Measurements from ENCODE around the gene DPCD.
"Not testable (repeated sequence)": the region's sequence is repeated elsewhere in the genome, so short reads cannot be mapped to it uniquely, and the experiment has no call there.

The DPCD gene

DNA sequence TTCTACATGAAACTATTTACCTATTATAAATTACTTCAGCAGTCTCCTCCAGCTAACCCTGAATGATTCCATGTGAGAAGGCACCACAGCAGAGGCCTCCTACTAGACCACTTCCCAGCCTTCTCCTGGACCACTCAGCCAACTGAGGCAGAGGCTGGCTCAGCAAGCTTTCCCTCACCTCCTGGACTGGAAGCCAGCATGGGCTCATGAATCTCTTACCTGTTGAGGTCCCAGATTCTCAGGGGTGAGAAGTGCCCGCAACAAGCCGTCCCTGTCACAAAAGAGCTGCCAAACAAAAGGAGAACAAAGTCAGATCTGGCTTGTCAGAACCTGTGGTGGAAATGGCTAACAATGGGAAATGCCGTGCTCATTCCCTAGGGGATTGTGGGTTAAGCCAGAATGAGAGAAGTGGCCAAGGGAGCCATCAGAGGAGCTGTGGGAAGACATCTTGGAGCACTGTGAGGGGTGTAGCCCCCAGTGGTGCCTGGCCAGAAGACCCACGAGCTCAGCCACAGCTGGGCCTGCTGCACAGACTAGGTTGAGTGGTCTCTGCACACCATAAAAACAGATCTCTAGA lies 36.5 kb downstream of the DPCD start:
- DNase-seq: no peak

DNA sequence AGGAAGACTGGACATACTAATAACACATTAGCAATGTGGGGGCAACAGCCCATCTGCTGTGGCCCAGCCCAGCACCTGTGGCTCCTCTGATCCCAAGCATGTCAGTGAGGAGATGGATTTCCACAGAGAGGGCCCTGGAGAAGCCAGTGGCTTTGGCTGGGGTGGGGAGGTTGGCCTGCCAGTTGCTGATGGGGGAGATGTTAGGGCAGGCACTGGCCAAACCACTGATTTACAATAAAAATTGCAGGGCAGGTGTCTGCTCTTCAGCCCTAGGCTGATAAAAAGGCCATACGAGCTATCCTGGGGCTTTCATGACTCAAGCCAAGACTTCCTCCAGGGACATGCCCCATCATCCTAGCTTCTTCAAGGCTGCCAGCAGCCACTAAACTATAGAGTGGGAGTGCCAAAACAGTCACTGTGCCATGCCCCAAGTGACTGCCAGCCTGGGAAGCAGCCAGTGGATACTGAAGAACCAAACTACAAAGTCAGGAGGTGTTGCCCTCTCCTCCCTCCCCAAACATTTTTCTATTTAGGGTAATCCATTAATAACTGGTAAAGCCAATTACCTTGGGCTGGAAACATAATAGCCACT lies 37.8 kb downstream of the DPCD start:
- DNase-seq: no peak

DNA sequence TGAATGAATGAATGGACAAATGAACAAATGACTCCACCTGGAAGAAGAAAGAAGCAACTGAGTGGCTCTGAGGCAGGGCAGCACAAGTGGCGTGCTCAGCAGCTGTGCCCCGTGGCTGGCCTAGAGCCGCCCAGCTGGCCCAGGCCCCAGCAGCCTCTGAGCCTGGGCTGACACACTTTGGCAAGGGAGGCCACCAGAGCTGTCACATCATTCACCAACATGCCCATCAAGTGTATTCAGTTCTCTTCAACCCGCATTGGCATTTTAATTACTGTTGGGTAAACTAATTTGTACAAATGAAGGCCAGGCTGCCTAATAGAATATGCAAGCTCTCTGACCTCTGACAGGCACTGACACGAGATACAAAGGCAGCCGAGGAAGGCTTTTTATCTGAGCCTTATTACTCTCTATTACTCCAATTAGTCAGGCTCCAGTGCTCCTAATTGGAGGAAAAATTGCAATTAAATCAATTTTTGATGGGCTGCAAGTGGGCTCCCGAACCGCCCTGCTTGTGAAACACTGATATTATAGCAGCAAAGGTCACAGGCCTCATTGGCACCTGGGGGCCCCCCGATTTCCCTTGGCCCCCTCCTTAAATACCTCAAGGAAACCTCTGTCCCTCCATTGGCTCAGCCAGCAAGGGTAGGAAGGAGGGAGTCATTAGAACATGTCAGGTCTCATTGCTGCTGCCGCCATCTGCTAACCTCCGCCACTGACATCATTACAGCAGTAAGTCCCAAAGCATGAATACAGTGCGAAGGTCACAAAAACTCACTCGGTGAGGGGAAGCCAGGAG lies 41.9 kb downstream of the DPCD start:
- DNase-seq: no peak

DNA sequence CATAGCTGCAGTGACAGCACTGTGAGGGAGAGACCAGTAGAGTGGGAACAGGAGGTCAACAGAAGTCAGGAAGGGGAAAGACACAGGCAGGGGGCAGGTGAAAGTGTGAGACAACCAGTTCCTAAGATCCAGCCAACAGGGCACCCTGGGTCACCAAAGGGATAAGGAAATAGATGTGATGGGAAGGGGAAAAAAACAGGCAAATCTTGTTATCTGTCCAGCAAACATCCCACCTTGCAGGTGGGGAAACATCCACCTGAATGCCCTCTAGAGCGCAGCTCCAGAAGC lies 42.5 kb downstream of the DPCD start:
- DNase-seq: no peak

DNA sequence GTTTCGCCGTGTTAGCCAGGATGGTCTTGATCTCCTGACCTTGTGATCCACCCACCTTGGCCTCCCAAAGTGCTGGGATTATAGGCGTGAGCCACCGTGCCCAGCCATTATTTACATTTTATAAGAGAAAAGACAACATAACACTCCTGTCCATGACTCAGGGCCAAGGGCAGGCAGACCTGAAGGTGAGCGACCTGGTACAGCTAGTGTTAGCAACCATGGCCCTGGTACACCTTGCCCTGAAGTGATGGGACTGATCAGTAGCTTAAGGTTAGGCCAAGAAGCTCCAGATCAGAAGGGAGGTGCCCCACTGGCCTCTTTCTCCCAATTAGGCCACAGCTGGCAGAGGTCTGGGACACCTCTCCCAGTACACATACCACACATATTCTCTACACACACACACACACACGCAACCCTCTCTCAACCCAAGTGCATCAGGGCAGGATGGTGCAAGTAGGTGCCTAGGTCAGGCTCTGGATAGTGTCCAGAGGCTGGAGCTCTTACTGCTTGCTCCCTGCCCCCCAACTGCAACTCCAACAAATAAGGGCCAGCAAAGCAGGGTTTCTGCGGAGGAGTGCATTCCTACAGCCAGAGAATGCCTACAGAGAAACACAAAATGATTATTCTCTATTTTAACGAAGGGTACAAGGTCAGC lies 43.8 kb downstream of the DPCD start:
- no peak for DNase-seq

DNA sequence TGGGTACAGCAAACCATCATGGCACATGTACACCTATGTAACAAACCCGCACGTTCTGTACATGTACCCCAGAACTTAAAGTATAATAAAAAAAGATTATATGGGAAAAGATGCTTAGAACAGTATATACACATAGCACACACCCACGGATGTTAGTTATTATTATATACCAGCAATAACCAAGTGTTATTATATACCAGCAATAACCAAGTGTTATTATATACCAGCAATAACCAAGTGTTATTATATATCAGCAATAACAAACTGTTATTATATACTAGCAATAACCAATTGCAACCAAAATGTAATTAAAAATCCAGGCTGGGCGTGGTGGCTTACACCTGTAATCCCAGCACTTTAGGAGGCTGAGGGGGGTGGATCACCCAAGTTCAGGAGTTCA lies 45.4 kb downstream of the DPCD start:
- not testable (repeated sequence) for DNase-seq

DNA sequence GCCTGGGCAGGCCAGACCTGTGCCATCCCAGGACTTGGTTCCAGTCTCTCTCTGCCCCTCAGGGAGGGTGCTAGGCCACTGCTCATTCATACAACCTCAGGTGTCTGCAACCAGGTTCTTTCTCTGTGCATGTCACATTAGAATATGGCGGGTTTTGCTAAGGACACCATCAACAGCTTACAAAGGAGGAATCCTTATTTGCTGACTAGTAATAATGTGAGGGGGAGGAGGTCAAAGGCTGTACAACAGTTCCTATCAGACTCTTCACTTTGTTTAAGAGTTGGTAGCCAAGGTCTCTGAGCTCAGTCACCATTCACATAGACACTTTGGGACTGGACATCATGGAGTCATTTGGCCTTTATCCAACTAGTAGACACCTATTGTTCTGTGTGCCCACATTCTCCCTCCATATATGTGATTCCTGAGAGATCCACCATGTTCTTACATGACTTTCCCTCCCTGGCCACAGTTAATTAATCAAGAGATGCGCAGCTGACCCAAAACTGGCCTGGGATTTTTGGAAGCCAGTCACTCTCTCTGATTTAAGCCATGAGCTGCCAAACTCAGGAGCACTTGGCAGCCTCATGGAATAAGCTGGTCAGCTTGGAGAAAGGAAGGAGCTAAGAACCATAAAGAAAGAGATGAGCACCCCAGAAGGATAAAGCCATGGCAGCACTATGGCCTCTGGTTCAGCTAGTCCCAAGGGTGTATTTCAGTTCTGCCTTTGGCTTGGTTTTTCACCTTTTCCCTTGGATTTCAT lies 51.2 kb downstream of the DPCD start:
- DNase-seq: no peak

DNA sequence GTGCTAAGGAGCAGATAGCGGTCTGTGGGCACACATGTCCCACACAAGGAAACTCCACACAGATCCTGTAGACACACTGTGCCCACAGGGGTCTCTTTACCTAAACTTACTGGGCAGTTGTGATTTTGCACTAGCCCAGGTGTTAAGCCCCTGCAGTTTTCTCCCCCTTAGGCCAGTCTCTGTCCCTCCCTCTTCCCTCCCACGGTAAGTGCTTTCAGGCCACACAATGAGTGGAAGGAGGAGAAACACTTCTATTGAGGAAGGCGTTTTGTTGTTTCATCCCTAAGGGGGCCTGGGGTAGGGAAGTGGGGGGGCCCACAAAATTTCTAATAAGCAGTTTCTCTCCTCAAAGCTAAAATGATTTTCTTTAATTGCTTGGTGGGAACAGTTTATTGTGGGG lies 55.4 kb downstream of the DPCD start:
- no peak for DNase-seq

DNA sequence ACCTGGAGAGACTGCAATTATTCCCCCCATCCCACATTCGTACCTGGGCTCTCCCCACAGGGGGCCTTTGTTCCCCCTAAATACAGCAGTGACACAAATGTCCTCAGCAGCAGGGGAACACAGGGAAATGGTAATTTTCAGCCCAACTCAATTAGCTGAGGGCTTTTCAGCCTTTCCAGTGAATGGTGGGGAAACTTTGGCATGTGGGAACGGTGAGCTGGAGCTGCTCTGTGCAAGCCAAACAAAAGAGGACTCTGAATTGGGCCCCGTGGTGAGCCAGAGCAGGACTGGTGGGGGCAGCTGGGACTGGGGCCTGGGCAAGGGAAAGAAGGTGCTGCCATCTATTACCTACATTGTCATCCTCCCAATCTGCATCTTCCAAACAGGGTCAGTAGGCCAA lies 55.9 kb downstream of the DPCD start:
- no peak for DNase-seq

DNA sequence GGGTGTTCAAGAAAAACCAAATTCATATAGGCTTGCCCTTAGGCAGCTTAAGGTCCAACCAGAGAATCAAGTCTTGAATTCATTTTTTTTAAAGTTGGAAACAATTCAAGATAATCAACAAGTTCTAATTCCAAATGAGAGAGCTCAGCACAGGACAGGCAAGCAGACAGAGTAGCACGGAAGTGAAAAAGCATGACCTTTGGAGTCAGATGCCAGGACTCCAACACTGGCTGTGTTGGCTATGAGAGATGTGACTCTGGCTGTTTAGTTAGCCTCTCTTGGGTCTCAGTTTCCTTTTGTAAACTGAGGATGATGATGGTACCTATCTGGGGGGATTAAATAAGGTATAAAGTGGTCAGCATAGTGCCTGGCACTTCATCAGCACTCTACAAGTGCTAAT lies 57.5 kb downstream of the DPCD start:
- DNase-seq: no peak

DNA sequence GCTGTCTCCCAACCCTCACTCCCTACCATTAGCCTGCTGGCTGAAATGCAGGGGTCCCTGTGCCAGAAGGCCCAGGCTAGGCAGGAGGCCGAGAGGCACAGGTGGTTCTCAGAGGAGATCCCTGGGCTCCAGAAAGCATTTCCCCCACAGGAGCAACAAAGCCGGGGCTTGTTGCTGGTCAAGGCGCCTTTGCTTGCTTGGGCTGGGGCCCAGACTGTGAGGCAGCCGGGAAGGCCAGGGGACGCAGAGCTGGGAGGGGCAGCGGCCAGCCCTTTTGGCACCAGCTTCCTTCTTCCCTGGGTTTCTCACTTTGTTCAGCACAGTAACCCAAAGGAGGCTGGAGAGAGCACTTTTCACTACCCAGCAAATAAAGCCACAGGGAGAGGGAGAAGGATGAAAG lies 58.2 kb downstream of the DPCD start:
- no peak for DNase-seq

DNA sequence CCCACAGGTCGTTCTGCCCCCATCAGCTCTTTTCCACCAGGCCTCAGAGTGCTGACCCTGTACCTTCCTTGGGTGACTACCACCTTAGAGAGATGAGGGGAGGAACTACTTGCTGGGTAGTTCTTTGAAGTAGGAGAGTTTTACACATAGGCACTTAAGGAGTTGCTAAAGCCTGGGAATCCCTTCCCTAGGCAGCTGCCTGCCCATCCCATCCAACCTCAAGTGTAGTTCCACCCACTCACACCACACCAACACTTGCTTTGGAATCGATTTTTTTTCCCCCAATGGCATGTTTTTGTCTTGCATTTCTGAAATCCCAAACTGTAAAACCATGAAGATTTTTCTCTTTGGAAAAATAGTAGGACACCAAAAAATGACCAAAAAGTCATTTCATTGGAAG lies 59.1 kb downstream of the DPCD start:
- no peak for DNase-seq

DNA sequence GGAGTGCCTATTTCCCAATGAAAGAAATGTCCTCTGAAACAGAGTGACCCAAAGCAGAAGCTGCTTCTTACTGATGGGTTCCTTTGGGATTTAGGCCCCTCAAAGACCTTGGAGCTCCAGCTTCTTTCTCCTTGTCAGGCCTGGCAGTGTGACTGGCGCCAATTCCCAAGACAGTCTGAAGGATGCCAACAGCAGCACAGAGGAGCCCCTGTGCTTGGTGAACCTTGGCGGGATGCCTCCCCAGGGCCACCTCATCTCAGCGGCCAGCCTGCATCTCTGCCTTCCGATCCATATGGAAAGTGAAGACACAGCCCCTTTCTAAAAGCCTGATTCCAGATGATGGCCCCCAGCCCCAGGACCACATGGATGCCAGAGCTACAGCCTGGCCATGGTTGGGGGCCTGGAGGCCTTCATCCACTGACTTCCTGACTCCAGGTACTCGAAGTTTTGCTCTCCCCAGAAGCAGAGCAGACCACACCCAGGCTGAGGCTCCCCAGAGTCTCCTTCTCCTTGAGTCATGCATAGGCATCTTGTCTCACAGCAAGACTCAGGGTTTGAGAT lies 61.5 kb downstream of the DPCD start:
- no peak for DNase-seq

DNA sequence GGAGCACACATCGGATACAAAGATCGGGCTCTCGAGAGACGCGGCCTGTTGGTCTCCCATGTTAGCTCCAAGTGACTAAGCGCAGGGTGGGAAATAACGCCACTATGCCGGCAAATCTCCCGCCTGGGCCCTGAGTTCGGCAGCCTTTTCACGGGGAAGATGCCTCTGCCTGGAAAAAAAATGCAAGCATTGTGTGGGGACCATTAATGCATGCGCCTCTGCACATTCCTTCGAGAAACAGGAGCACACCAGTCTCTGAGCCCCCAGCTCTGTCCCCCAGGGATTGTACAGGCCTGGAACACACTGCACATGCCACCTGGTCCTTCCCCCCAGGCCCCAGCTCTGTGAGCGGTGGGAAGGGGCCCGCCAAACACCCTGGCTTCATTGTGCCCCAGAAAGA lies 62.7 kb downstream of the DPCD start:
- no peak for DNase-seq

DNA sequence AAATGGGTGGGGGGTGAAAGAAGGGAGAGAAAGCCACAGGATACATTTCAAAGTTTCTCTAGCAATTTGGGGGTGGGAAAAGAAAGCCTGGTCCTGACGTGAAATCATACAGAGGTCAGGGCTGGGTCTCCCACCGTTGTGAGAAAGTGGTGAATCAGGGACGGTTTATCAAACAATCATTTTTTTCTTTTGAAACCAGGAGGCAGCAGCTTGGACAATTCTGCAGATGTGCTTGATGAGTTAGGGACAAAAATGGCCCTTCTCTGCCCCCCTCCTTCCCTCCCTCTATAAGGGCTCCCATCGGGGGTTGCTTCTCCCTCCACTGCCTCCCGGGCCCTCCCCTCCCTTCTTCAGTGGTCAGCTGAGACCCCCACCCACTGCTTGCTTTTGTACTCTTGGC lies 63.2 kb downstream of the DPCD start:
- DNase-seq: no peak

DNA sequence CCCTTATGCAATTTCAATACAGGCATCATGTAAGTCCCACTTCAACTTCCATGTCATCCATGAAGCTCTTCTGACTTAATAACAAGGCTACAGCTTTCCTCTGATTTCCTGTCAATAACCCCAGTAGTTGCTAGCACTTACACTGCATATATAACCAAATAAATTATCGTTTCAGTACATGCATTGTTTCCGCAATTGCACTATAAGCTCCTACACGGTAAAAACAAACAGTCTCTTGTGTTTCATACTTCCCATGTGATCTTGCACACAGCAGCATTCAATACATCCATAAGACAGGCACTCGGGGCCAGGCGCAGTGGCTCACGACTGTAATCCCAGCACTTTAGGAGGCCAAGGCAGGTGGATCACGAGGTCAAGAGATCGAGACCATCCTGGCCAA lies 65.4 kb downstream of the DPCD start:
- no peak for DNase-seq

DNA sequence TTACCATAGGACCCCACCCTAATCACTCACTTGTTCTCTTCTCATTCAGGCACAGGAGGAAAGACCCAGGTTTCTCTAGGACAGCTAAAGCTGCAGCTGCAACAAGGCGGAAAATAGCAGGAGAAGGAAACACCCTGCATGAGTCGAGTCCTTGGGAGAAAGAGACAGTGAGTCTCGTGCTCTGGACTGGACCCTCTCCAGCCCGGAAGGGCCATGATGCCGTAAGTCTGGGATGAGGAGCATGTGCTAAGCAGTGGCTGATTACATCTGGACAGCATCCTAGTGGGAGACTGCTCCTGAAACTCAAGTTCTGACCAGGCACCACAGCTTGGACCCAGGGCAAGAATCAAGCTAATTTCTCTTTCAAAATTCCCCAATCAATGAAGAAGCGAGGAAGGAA lies 67.4 kb downstream of the DPCD start:
- no peak for DNase-seq

DNA sequence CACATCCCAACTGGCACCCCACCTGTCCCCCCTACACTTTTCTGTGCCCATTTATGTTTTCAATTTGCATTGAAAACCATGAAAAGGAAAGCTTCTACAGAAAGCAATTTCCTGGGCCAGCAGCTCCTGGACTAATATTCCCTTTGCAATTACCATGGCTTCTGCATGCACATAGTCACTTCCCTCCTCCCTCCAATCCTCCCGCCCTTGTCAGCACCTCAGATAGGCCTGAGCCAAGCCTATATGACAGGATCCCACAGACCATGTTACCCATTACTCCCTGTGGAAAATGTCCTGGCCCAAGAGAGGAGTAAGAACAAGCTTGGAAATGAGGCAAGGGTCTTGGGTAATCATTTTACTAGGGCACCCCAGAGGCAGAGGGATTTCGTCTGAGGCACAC lies 68.8 kb downstream of the DPCD start:
- DNase-seq: no peak

DNA sequence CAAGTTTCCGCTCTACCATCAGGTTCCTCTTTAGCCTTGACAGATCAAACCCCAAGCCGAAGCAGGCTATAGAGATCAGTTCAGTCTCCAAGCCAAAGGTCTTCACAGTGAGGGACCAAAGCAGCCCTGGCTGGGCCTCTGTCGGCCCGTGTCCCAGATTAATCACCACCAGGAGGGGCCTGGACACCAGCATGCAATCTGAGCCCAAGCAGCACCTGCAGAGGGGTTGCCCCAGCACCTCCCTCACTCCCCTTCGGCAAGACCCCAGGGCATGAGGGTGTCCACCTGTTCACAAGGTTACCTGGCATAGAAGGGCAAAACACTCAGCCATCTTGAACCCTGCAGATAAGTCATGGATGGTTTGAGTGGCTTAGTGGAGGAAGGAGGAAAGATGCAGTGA lies 70.9 kb downstream of the DPCD start:
- no peak for DNase-seq

Measured in NK-92 treated with Interleukin-12 subunit alpha and Interleukin-12 subunit beta, amount 100 ng/mL, for 24 hours (cell line).